Measurements from ENCODE around the gene DNLZ.
"Not testable (repeated sequence)": the region's sequence is repeated elsewhere in the genome, so short reads cannot be mapped to it uniquely, and the experiment has no call there.

DNLZ gene

DNA sequence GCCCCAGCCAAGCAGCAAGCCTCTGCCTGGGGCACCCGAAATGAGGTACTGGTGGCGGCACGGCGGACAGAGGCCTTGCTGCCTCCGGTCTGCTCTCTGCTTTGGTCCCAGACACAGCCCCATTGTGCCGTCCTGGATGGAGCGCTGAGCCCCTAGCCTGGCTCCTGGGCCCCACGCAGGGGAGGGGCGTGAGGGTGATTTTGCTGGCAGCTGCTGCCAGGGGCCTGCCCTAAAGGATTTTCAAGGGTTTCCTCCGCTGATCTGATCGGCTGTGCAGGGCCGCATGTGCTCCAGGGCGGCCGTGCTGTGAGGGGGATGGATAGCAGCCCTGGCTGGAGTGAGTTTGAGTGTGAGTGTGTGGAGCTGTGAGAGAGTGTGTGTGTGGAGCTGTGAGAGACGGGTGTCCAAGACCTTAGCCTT, 34.9 kb downstream of the DNLZ start:
- DNase-seq, result no peak

DNA sequence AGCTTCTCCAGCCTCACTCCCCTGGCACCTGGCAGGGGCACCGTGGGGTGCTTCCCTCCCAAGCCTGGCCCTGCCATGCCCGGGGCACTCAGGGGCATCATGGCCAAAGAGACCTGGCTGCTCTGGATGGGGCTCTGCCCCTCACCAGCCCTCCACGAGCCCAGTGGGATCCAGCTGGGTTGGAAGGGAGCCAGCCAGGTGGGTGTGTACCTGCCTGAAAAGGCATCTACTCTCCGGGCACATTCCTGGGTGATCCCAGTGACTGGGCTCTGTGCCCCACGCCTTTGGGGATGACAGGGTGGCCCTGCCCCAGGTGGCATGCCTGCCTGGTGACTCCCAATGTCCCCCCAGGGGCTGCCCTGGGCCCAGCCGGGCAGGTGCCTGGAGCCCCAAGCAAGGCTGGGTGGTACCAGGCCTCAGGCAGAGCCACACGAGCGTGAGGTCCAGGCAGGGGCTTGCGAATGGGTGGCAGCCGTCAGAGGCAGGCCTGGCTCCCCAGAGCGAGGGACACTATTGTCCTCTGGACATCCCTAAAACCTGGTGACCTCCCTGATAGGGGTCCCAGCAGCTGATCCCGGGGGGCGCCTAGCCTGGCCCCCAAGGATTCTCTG, 35.4 kb downstream of the DNLZ start:
- no peak for DNase-seq

DNA sequence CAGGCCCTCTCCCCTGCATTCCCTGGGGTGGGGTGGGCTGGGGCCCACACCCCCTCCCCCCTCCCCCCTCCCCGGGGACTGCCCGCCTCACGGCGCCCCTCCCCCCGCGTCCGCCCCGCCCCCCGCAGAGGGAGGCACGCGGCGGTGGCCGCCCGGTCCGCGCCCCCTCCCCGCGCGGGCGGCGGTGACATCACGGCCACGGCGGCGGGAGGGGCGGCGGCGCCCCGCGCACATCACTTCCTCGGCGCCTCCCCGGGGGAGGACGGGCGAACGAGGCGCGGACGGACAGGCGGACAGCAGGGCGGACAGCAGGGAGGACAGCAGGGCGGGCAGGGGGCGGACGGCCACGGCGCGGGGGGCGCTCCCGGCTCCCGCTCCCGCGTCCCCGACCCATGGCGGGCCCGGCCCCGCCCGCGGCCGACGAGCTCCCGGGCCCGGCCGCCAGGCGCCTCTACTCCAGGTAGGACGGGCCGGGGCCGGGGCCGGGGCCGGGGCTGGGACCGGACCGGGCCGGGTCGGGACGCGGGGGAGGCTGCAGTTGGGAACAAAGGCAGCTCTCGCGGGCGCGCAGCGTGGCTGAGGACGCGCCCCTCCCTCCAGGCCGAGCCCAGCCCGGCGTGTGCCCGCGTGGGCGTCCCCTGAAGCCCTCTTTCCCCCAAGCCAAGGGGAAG, 36.1 kb downstream of the DNLZ start, which contains the start of gene GPSM1:
Gene GPSM1, plus strand, starts transcription at position 236 of the 671 bp plus-strand sequence. Its CDS starts 157 bp downstream, at position 393.
- DNase-seq, result no peak

DNA sequence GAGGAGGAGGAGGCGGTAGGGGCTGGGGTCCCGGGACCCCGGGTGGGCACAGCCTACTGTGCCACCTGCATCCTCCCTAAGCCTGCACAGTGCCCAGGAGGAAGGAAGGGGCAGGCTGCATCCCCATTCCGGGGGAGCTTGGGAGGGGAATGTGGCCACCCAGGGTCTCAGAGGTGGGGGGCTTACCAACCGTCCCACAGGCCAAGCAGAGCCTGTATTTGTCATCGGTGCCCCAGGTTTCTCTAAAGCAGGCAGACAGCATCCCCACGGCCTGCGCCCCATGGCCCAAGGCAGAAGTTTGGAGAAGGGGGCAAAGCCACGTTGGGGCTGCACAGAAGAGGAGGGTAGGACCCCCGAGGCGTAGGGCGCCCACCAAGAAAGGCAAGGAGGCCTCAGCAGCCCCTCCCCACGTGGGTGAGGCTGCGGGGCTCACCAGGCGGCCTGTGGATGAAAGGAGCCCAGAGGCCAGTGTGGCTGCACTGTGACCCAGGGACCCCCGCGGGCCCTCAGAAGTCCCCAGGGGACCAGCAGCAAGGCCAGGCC, 36.7 kb downstream of the DNLZ start:
- no peak for DNase-seq

DNA sequence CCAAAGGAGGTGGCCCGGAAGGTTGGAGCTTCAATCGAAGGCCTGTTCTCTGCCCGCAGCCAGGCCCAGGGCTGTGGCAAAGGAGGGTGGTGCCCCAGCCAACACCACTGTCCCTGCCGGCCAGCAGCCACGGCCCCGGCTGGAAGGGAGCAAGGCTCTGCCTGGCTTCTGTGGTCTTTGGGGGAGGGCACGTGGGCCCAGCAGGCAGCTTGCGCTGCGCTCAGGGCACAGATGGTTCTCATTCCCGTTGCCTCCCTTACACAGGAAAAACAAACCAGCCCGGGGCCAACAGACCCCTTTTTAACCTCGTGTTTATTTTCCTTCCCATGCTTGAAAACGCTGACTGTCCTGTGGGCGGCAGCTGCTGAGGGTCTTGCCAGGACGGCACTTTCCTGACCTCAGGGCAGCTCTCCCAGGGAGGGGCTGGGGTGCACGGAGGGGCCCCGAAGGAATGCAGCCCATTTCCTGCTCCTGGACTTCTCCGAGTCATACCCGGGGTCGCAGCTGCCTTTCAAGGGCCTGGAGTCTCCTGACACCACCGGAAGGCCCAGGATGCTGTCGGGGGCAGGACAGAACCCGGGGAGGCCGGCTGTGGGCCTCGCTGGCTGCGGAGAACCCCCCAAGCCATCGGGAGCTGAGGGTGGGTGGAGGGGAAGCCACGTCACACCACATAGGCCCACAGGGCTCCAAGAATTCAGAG, 37.3 kb downstream of the DNLZ start:
- DNase-seq, result no peak

DNA sequence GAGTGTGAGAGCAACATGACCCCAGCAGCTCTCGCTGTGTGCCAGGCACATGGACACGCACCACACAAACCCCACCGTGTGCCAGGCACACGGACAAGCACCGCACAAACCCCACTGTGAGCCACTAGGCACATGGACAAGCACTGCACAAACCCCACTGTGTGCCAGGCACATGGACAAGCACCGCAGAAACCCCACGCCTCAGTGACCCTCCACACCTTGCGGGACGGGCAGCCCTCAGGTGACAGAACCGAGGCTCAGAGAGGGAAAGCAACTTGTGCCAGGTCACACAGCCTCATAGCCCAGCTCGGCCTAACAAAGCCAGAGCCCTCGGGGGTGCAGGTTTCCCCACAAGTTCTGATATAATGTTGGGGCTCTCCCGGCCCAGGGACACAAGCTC, 38.2 kb downstream of the DNLZ start:
- DNase-seq, result no peak

DNA sequence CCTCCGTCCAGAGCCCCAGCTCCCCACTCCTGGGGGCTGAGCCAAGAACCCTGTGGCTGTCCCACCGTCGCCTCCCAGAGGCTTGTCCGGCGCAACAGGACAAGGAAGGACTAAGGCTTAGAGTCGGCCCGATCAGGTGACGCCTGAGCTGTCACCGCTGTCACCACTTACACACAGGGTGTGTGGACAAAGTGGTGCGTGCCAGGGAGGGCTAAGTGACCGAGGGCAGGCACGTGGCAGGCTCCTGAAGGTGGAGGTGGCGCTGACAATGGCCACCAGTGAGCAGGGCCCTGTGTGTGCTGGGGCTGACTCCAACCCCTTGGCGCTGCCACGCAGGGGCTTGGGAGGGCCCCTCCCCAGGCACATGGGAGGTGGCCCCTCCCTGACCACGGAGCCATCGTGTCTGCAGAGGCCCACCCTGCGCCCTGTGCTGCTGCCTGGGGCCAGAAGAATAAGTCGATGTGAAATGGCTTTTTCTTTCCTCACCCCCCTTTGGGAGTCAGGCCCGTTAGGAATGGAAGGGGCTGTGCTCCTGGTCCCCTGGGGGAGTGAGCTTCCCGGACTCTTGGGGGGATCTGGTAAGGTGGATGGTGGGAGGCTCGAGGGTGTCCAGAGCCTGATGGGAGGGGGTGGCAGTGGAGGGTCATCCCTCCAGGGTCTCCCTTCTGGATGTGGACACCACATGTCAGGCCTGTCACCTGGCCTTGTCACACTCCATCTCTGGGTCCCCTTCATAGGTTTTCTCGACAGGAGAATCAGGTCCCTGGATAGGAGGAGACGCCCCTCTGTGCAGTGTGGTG, 38.8 kb downstream of the DNLZ start:
- DNase-seq, result no peak

DNA sequence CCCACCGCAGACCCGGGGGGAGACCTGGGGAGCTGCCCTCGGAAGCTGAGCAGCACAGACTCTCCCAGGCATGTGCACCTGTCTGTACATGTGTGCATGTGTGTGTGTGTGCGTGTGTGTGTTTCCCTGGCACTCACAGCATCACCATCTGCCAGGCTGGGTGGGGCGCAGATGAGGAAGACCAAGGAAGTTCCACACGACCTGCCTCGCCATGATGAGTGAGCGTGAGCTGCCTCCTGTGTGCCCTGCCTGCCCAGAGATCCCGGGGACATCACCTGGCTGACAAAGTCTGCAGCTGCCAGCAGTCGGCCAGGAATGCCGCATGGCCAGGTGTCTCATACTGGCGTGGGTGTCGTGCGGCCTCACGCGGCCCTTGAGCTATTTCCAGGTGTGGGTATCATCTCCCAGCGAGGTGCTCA, 40.2 kb downstream of the DNLZ start:
- no peak for DNase-seq

DNA sequence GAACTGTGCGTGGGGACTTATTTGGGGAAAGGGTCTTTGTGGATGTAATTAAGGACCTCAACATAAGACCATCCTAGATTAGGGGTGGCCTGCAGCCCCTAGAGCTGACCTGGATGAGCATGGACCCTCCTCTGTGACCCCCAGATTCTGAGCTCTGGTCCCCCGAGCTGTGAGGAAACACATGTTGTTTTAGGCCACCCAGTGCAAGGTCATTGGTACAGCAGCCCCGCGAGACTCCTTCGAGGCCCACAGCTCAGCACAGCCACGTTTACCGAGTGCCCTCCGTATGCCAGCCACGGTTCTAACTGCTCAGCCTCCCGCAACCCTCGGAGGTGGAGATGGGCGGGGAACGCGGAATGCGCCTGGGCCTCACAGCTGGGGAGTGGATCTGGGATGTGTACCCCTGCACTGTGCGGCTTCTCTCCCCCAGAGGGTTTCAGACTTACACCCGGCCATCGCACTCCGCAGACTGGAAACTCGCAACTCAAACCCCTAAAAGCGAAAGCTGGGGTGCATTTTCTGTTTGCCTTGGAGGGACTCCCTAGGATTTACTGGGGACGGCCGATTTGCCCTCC, 40.7 kb downstream of the DNLZ start:
- DNase-seq, result no peak

DNA sequence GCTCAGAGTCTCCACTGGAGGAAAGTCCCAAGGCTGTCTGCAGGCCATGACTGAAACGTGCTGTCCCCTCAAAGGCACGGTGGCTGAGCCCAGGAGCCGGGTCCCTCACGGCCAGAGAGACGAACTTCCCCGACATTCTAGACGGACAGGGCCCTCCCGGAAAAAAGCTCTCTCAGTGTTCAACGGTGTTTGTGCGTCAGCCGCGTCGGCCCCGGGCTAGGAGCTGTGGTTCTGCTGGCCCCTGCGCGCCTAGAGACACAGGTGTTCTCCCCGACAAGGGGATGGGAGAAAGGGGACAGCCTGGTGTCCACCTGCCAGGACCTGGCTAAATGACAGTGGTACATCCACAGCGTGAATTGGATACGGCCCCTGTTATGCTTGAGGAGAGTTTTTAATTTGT, 42.0 kb downstream of the DNLZ start:
- DNase-seq, result no peak

DNA sequence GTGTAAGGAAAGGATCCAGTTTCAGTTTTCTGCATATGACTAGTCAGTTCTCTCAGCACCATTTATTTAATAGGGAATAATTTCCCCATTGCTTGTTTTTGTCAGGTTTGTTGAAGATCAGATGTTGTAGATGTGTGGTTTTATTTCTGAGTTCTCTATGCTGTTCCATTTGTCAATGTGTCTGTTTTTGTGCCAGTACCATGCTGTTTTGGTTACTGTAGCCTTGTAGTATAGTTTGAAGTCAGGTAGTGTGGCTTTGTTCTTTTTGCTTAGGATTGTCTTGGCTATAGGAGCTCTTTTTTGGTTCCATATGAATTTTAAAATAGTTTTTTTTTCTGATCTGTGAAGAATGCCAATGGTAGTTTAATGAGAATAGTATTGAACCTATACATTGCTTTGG, 42.6 kb downstream of the DNLZ start:
- DNase-seq, result not testable (repeated sequence)

DNA sequence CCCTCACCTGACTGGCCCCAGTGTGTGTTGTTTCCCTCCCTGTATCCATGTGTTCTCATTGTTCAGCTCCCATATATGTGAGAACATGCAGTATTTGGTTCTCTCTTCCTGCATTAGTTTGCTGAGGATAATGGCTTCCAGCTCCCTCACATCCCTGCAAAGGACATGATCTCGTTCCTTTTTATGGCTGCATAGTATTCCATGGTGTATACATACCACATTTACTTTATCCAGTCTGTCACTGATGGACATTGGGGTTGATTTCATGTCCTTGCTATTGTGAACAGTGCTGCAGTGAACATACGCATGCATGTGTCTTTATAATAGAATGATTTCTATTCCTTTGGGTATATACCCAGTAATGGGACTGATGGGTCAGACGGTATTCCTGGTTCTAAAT, 43.6 kb downstream of the DNLZ start:
- DNase-seq, result not testable (repeated sequence)

DNA sequence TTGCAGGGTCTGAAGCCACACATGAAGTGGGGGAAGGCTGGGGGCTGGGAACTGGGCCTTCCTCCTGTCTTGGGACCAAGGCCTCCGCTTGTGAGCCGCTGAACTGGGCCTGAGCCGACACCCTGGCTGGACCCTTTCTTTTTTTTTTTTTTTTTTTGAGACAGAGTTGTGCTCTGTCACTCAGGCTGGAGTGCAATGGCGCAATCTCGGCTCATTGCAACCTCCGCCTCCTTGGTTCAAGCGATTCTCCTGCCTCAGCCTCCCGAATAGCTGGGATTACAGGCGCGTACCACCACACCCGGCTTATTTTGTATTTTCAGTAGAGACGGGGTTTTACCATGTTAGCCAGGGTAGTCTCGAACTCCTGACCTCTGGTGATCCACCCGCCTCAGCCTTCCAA, 44.3 kb downstream of the DNLZ start:
- not testable (repeated sequence) for DNase-seq

DNA sequence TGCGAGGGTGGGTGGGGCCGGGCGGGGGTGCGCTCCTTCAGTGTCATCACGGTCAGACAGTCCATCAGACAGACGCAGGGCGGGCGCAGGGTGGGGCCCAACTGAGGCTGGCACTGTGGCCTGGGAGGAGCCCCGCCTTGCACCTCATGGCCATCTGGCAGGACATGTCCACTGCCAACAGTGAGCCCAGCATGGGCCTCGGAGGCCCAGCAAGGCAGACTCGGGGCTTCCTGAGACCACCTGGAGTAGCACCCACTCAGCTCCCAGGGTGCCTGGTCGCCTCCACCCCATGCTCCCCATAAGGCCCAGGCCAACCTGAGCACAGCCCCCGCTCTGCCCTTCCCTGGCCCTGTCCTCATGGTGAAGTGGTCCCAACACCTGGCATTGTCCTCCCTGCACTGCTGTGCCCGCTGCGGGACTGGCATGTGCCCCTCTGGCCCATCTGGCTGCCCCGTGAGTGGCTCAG, 44.7 kb downstream of the DNLZ start:
- DNase-seq, result no peak

DNA sequence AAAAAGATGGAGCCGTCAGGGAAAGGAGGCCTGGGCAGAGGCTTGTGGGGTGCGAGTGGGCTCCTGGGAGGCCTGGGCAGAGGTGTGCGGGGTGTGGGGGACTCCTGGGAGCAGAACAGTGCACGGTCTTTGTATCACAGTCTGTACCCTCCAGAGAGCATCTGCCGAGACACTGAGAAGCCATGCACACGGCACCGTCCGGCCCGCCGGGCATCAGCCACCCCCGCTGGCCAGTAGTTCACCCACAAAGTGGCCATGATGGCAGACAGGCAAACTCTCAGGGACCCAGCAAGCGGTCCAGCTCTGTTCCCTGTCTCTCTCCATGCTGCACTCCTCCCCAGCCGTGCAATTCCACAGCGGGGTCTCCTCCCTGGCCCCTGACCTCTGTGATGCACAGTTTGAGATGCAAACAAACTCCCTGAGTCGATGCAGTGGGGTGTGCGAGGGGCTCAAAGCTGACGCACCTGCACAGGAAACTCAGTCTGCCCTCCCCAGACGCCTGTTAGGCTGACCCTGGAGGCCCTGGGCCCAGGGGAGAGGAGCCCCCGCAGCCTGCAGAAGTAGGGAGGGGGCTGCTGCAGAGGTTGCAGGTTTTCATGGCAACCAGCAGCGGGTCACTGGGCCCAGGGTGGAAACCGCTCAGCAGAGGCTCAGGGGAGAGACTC, 45.3 kb downstream of the DNLZ start:
- no peak for DNase-seq

DNA sequence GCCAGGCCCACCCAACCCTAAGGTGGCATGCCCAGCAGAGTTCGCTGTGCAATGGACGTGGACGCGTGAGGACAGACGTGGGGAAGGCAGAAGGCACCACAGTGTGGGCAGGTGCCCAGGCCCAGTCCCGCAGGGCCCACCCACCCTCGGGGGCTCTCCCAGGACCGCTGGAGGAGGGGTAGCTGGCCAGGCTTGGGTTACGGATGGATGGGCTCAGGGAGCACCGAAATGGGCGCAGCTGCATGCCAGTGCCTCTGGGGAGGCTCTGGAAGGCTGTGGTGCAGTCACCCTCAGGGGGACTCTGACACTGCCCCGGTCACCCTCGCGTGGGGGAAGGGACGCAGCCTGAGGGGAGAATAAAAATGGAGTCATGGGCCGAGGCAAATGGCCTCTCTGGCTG, 45.8 kb downstream of the DNLZ start:
- no peak for DNase-seq

DNA sequence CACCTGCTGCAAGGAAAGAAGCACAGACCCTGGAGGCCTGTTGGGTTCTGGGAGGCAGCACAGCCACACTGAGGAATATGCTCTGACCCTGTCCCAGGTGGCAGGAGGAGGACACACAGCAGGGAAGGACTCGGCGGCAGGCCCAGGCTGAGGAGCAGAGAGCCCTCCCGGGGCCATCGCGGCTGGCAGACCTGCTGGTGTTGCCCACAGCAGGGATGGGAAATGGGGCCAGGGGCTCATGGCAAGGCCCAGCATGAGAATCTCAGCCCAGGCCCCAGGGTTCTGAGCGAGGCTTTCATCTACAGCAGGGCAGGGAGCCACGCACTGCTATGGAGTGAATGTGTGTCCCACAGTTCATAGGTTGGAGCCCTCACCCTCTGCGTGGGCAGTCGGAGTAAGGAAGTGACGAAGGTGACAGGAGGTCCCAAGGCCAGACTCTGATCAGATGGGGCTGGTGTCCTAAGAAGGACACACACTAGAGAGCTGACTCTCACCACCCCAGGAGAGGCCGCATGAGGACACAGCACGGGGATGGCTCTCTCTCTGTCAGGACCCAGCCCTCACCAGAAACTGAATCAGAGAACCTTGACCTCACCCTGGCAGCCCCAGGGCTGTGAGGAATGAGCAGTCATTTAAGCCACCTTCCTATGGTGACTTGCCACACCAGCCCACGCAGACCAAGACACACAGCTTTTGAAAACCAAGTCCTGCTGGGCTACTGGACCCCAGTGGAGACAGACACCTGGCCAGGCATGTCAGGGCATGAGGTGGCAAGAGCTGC, 46.5 kb downstream of the DNLZ start:
- DNase-seq, result no peak

DNA sequence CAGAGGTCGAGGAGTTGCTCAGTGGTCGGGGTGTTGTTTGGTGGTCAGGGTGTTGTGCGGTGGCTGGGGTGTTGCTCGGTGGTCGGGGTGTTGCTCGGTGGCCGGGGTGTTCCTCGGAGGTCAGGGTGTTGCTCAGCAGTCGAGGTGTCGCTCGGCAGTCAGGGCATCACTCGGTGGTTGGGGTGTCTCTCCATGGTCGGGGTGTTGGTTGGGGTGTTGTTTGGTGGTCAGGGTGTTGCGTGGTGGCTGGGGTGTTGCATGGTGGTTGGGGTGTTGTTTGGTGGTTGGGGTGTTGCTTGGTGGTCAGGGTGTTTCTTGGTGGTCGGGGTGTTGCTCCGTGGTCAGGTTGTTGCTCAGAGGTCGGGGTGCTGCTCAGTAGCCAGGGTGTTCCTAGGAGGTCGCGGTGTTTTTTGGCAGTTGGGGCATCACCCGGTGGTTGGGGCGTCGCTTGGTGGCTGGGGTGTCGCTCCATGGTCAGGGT, 47.2 kb downstream of the DNLZ start:
- no peak for DNase-seq

DNA sequence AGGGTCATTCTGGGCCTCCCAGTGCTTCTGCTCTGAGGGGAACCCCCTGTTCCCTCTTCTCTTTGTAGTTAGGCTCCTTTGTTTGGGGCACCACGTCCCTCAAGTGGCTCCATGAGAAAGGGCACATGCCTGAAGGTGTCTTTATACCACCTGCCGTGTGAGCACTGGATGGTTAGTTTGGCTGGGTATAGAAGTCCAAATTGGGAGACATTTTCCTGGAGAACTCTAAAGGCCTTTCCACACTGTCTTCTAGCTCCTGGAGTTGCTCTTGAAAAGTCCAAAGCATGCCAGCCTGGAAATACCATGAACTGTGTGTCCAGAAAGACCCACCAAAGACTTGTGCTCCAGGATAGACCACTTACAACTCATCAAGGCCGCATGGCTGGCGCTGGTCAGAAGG, 48.6 kb downstream of the DNLZ start:
- no peak for DNase-seq

DNA sequence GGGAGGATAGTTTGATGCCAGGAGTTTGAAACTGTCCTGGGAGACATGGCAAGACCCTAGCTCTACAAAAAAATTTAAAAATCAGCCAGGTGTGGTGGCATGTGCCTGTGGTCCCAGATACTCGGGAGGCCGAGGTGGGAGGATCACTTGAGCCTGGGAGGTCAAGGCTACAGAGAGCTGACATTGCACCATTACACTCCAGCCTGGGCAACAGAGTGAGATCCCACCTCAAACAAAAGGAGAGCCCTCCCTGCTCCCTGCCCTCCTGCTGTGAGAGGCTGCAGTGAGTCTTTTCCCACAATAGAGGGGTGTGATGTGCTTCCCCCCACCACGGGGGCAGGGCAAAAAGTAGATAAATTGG, 49.5 kb downstream of the DNLZ start:
- DNase-seq, result no peak
